GM23338 (cell line): Measurements from ENCODE around the gene TNFRSF8.

Experiments used
- CREB1 ChIP-seq: fragments of 250-450 bp; sonication (Bioruptor Pico); IDR thresholded peaks from 2 replicates; pipeline ENCODE4 v1.5.0; 2020; ENCODE audit warnings: low read depth, mild to moderate bottlenecking, moderate library complexity
- EZH2 ChIP-seq: fragments of 200-600 bp; sonication (generic); IDR thresholded peaks from one replicate; pipeline ENCODE4 v1.8.0; 2017; ENCODE audit warnings: antibody characterized with exemption, mild to moderate bottlenecking, low read depth; ENCODE audit not compliant: unreplicated experiment
- EZH2phosphoT487 ChIP-seq: fragments of 200-600 bp; sonication (generic); IDR thresholded peaks from one replicate; pipeline ENCODE4 v1.8.1; 2018; ENCODE audit warnings: antibody characterized with exemption; ENCODE audit not compliant: unreplicated experiment
- JUNB ChIP-seq: IDR thresholded peaks from one replicate; pipeline ENCODE4 v1.6.1; 2016; ENCODE audit warnings: antibody characterized with exemption; ENCODE audit not compliant: unreplicated experiment
- NANOG ChIP-seq: IDR thresholded peaks from 2 replicates; pipeline ENCODE4 v1.6.1; 2016; ENCODE audit warnings: antibody characterized with exemption, borderline replicate concordance
- POLR2AphosphoS5 ChIP-seq: IDR thresholded peaks from 2 replicates; pipeline ENCODE4 v1.6.1; 2016; ENCODE audit warnings: antibody characterized with exemption, low read depth
- STAT1 ChIP-seq: IDR thresholded peaks from one replicate; pipeline ENCODE4 v1.6.1; 2016; ENCODE audit warnings: antibody characterized with exemption; ENCODE audit not compliant: unreplicated experiment
- ZNF114 ChIP-seq: fragments of 250-450 bp; sonication (Bioruptor Pico); IDR thresholded peaks from 2 replicates; pipeline ENCODE4 v1.5.0; 2020; ENCODE audit warnings: mild to moderate bottlenecking, moderate library complexity
- ZNF331 ChIP-seq: fragments of 250-450 bp; sonication (Bioruptor Pico); IDR thresholded peaks from 2 replicates; pipeline ENCODE4 v1.5.0; 2020; ENCODE audit warnings: low read depth, mild to moderate bottlenecking, moderate library complexity
- TF ChIP-seq, protein P1 (sequence below), 2 experiments: fragments of 200-600 bp in 1 of 2; sonication (generic) in 1 of 2; conservative IDR thresholded peaks; 2 replicates each; pipeline versions ENCODE4 v1.5.1 to v1.6.1; 2016 to 2017; ENCODE audit warnings: antibody characterized with exemption in 2 of 2, low read depth in 2 of 2, mild to moderate bottlenecking in 2 of 2, moderate library complexity in 1 of 2
- TF ChIP-seq, protein P2 (sequence below): IDR thresholded peaks from 2 replicates; pipeline ENCODE4 v1.6.1; 2016; ENCODE audit warnings: antibody characterized with exemption
- TF ChIP-seq, protein P3 (sequence below): IDR thresholded peaks from one replicate; pipeline ENCODE4 v1.6.1; 2018; ENCODE audit warnings: antibody characterized with exemption; ENCODE audit not compliant: unreplicated experiment
- TF ChIP-seq, protein P4 (sequence below): fragments of 250-450 bp; sonication (Bioruptor Pico); IDR thresholded peaks from 2 replicates; pipeline ENCODE4 v1.5.0; 2020; ENCODE audit warnings: mild to moderate bottlenecking, moderate library complexity

DNA sequence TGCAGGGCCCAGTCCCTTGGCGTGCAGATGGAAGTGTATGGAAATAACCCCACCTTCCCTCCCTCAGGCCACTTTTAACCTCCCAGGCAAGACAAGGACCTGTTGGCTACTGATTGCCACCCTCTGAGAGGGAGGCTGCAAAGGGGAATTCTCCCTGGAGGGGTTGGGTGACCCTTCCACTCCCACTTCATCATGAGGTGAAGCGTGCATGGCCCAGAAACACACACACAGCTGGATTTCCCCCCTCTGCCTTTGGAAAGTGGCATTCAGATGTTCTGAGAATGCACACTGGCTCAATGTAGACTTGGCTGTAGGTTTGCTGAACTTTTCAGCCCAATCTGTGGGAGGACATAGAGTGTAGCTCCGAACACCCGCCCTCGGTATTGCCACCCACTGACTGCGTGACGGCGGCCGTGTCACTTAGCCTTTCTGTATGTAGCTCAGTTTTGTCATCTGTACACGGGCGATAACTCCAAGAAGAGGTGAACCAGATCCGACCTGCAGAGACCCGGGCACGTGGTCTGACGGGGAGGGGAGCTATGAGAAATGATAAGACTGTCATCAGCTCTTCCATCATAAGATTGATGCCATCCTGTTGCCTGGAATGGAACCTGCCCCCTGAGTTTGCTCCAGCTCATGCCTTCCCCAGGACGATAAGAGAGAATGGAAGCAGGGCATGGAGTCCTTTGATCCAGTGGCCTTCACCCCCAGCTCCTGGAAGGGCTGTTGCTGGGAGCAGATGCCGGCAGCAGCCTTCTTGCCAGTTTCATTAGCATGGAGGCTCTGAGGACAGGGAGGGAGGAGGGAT is 24.5 kb upstream of the TNFRSF8 start:
- TF ChIP-seq, protein P1, sequence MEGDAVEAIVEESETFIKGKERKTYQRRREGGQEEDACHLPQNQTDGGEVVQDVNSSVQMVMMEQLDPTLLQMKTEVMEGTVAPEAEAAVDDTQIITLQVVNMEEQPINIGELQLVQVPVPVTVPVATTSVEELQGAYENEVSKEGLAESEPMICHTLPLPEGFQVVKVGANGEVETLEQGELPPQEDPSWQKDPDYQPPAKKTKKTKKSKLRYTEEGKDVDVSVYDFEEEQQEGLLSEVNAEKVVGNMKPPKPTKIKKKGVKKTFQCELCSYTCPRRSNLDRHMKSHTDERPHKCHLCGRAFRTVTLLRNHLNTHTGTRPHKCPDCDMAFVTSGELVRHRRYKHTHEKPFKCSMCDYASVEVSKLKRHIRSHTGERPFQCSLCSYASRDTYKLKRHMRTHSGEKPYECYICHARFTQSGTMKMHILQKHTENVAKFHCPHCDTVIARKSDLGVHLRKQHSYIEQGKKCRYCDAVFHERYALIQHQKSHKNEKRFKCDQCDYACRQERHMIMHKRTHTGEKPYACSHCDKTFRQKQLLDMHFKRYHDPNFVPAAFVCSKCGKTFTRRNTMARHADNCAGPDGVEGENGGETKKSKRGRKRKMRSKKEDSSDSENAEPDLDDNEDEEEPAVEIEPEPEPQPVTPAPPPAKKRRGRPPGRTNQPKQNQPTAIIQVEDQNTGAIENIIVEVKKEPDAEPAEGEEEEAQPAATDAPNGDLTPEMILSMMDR (conservative IDR thresholded peaks at IDR 0.05; ENCODE audit: low read depth in 2 of 2), result no peak
- TF ChIP-seq POLR2AphosphoS5, result no peak
- TF ChIP-seq EZH2, result no peak
- TF ChIP-seq STAT1, result no peak
- no peak for TF ChIP-seq JUNB
- TF ChIP-seq EZH2phosphoT487, result no peak
- TF ChIP-seq, protein P2, sequence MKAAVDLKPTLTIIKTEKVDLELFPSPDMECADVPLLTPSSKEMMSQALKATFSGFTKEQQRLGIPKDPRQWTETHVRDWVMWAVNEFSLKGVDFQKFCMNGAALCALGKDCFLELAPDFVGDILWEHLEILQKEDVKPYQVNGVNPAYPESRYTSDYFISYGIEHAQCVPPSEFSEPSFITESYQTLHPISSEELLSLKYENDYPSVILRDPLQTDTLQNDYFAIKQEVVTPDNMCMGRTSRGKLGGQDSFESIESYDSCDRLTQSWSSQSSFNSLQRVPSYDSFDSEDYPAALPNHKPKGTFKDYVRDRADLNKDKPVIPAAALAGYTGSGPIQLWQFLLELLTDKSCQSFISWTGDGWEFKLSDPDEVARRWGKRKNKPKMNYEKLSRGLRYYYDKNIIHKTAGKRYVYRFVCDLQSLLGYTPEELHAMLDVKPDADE, result no peak
- TF ChIP-seq NANOG, result no peak
- no peak for TF ChIP-seq CREB1 (CRISPR knock-in tag)
- TF ChIP-seq, protein P3, sequence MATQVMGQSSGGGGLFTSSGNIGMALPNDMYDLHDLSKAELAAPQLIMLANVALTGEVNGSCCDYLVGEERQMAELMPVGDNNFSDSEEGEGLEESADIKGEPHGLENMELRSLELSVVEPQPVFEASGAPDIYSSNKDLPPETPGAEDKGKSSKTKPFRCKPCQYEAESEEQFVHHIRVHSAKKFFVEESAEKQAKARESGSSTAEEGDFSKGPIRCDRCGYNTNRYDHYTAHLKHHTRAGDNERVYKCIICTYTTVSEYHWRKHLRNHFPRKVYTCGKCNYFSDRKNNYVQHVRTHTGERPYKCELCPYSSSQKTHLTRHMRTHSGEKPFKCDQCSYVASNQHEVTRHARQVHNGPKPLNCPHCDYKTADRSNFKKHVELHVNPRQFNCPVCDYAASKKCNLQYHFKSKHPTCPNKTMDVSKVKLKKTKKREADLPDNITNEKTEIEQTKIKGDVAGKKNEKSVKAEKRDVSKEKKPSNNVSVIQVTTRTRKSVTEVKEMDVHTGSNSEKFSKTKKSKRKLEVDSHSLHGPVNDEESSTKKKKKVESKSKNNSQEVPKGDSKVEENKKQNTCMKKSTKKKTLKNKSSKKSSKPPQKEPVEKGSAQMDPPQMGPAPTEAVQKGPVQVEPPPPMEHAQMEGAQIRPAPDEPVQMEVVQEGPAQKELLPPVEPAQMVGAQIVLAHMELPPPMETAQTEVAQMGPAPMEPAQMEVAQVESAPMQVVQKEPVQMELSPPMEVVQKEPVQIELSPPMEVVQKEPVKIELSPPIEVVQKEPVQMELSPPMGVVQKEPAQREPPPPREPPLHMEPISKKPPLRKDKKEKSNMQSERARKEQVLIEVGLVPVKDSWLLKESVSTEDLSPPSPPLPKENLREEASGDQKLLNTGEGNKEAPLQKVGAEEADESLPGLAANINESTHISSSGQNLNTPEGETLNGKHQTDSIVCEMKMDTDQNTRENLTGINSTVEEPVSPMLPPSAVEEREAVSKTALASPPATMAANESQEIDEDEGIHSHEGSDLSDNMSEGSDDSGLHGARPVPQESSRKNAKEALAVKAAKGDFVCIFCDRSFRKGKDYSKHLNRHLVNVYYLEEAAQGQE, result no peak
- TF ChIP-seq ZNF114 (CRISPR knock-in tag), result no peak
- no peak for TF ChIP-seq ZNF331 (CRISPR knock-in tag)
- TF ChIP-seq, protein P4, sequence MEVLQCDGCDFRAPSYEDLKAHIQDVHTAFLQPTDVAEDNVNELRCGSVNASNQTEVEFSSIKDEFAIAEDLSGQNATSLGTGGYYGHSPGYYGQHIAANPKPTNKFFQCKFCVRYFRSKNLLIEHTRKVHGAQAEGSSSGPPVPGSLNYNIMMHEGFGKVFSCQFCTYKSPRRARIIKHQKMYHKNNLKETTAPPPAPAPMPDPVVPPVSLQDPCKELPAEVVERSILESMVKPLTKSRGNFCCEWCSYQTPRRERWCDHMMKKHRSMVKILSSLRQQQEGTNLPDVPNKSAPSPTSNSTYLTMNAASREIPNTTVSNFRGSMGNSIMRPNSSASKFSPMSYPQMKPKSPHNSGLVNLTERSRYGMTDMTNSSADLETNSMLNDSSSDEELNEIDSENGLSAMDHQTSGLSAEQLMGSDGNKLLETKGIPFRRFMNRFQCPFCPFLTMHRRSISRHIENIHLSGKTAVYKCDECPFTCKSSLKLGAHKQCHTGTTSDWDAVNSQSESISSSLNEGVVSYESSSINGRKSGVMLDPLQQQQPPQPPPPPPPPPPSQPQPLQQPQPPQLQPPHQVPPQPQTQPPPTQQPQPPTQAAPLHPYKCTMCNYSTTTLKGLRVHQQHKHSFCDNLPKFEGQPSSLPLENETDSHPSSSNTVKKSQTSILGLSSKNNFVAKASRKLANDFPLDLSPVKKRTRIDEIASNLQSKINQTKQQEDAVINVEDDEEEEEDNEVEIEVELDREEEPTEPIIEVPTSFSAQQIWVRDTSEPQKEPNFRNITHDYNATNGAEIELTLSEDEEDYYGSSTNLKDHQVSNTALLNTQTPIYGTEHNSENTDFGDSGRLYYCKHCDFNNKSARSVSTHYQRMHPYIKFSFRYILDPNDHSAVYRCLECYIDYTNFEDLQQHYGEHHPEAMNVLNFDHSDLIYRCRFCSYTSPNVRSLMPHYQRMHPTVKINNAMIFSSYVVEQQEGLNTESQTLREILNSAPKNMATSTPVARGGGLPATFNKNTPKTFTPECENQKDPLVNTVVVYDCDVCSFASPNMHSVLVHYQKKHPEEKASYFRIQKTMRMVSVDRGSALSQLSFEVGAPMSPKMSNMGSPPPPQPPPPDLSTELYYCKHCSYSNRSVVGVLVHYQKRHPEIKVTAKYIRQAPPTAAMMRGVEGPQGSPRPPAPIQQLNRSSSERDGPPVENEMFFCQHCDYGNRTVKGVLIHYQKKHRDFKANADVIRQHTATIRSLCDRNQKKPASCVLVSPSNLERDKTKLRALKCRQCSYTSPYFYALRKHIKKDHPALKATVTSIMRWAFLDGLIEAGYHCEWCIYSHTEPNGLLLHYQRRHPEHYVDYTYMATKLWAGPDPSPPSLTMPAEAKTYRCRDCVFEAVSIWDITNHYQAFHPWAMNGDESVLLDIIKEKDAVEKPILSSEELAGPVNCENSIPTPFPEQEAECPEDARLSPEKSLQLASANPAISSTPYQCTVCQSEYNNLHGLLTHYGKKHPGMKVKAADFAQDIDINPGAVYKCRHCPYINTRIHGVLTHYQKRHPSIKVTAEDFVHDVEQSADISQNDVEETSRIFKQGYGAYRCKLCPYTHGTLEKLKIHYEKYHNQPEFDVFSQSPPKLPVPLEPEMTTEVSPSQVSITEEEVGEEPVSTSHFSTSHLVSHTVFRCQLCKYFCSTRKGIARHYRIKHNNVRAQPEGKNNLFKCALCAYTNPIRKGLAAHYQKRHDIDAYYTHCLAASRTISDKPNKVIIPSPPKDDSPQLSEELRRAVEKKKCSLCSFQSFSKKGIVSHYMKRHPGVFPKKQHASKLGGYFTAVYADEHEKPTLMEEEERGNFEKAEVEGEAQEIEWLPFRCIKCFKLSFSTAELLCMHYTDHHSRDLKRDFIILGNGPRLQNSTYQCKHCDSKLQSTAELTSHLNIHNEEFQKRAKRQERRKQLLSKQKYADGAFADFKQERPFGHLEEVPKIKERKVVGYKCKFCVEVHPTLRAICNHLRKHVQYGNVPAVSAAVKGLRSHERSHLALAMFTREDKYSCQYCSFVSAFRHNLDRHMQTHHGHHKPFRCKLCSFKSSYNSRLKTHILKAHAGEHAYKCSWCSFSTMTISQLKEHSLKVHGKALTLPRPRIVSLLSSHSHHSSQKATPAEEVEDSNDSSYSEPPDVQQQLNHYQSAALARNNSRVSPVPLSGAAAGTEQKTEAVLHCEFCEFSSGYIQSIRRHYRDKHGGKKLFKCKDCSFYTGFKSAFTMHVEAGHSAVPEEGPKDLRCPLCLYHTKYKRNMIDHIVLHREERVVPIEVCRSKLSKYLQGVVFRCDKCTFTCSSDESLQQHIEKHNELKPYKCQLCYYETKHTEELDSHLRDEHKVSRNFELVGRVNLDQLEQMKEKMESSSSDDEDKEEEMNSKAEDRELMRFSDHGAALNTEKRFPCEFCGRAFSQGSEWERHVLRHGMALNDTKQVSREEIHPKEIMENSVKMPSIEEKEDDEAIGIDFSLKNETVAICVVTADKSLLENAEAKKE (CRISPR knock-in tag), result no peak
